OCI-LY1 (cell line): ENCODE measurements around the gene ERP29.

Source experiments
- H2AFZ ChIP-seq: fragments of 200-600 bp; sonication (generic), shearing (Covaris generic); 2 replicates; pipeline ENCODE4 v1.6.0; 2014; ENCODE audit warnings: antibody characterized with exemption, mild to moderate bottlenecking, low read length
- H3F3A ChIP-seq: fragments of 200-600 bp; sonication (generic), shearing (Covaris generic); 2 replicates; pipeline ENCODE4 v1.6.0; 2014; ENCODE audit warnings: mild to moderate bottlenecking, antibody characterized with exemption, low read length, moderate library complexity; ENCODE audit not compliant: insufficient read depth
- H3K27ac ChIP-seq: fragments of 200-600 bp; sonication (generic); 2 replicates; pipeline ENCODE4 v1.5.1; 2014; ENCODE audit warnings: low read length, mixed run types, mild to moderate bottlenecking, low read depth; ENCODE audit not compliant: poor library complexity, severe bottlenecking
- H3K27me3 ChIP-seq: fragments of 200-600 bp; sonication (generic); 2 replicates; pipeline ENCODE4 v1.6.0; 2014; ENCODE audit warnings: antibody characterized with exemption, mild to moderate bottlenecking, low read length, moderate library complexity; ENCODE audit not compliant: insufficient read depth
- H3K36me3 ChIP-seq: fragments of 200-600 bp; sonication (generic); 2 replicates; pipeline ENCODE4 v1.6.1; 2014; ENCODE audit warnings: mild to moderate bottlenecking, antibody characterized with exemption, low read length, moderate library complexity, mixed read lengths; ENCODE audit not compliant: insufficient read depth
- H3K4me1 ChIP-seq: fragments of 200-600 bp; sonication (generic); 2 replicates; pipeline ENCODE4 v1.5.1; 2014; ENCODE audit warnings: mild to moderate bottlenecking, low read length, moderate library complexity; ENCODE audit not compliant: insufficient read depth, severe bottlenecking
- H3K4me2 ChIP-seq: fragments of 200-600 bp; sonication (generic), shearing (Covaris generic); 2 replicates; pipeline ENCODE4 v1.6.1; 2014; ENCODE audit warnings: low read length
- H3K4me3 ChIP-seq: fragments of 200-600 bp; sonication (generic); 2 replicates; pipeline ENCODE4 v1.5.1; 2014; ENCODE audit warnings: low read length, low read depth, mild to moderate bottlenecking, mixed read lengths; ENCODE audit not compliant: poor library complexity, severe bottlenecking
- H3K79me2 ChIP-seq: fragments of 200-600 bp; shearing (Covaris generic); 2 replicates; pipeline ENCODE4 v1.6.1; 2016; ENCODE audit warnings: mixed run types, low read length, mixed read lengths; ENCODE audit not compliant: insufficient read depth
- H3K9ac ChIP-seq: fragments of 200-600 bp; sonication (generic), shearing (Covaris generic); 2 replicates; pipeline ENCODE4 v1.6.1; 2014; ENCODE audit warnings: mild to moderate bottlenecking, low read length, mixed read lengths
- H3K9me2 ChIP-seq: fragments of 200-600 bp; sonication (generic), shearing (Covaris generic); 2 replicates; pipeline ENCODE4 v1.6.1; 2014; ENCODE audit warnings: low read depth, mild to moderate bottlenecking, low read length, mixed read lengths
- H3K9me3 ChIP-seq: fragments of 200-600 bp; shearing (Covaris generic); 2 replicates; pipeline ENCODE4 v1.6.1; 2014; ENCODE audit warnings: low read length, mixed read lengths
- H4K20me1 ChIP-seq: fragments of 200-600 bp; sonication (generic), shearing (Covaris generic); 2 replicates; pipeline ENCODE4 v1.6.0; 2016; ENCODE audit warnings: mild to moderate bottlenecking, low read length; ENCODE audit not compliant: insufficient read depth
- CTCF ChIP-seq: fragments of 200-600 bp; sonication (generic), shearing (Covaris generic); IDR thresholded peaks from 2 replicates; pipeline ENCODE4 v1.5.1; 2017; ENCODE audit warnings: mild to moderate bottlenecking, antibody characterized with exemption, low read length, moderate library complexity, mixed read lengths
- EZH2 ChIP-seq: fragments of 200-600 bp; sonication (generic), shearing (Covaris generic); IDR thresholded peaks from 2 replicates; pipeline ENCODE4 v1.8.0; 2017; ENCODE audit warnings: borderline replicate concordance, mixed run types, mild to moderate bottlenecking, antibody characterized with exemption, low read length, moderate library complexity, mixed read lengths

The ERP29 gene

GRCh38 chr12:112025808-112026375 lies 12.7 kb downstream of the ERP29 start:
- H3K27me3 ChIP-seq: no peaks in the 10 kb centered on the region
- no peak overlapping the region for H3K9ac ChIP-seq
- no peaks in the 10 kb centered on the region for H3F3A ChIP-seq
- H3K9me2 ChIP-seq: no peaks in the 10 kb centered on the region
- no peaks in the 10 kb centered on the region for H3K9me3 ChIP-seq
- peaks cover 10% of the 10 kb centered on the region for H3K4me1 ChIP-seq
- no peak overlapping the region for H3K4me2 ChIP-seq
- H4K20me1 ChIP-seq: no peaks in the 10 kb centered on the region
- no peak overlapping the region for H3K4me3 ChIP-seq
- H2AFZ ChIP-seq: no peak overlapping the region
- H3K27ac ChIP-seq: peak overlapping the region; percentile 23
- no peak for TF ChIP-seq CTCF
- no peak for TF ChIP-seq EZH2
- H3K79me2 ChIP-seq: no peaks in the 10 kb centered on the region
- peaks cover 75% of the 10 kb centered on the region for H3K36me3 ChIP-seq

- H3F3A ChIP-seq: no peaks in the 10 kb centered on the region
- H3K79me2 ChIP-seq: no peaks in the 10 kb centered on the region
- no peak overlapping the region for H3K4me3 ChIP-seq
- no peak for TF ChIP-seq CTCF
- no peak for TF ChIP-seq EZH2
- no peak overlapping the region for H3K9ac ChIP-seq
- H3K27ac ChIP-seq: no peak overlapping the region
- no peaks in the 10 kb centered on the region for H3K9me3 ChIP-seq
- H3K27me3 ChIP-seq: no peaks in the 10 kb centered on the region
- peaks cover 10% of the 10 kb centered on the region for H3K4me1 ChIP-seq
- H3K36me3 ChIP-seq: peaks cover 77% of the 10 kb centered on the region
- no peak overlapping the region for H2AFZ ChIP-seq
- H4K20me1 ChIP-seq: no peaks in the 10 kb centered on the region
- no peak overlapping the region for H3K4me2 ChIP-seq
- no peaks in the 10 kb centered on the region for H3K9me2 ChIP-seq
These were observed 16.1 kb downstream of the ERP29 start for GRCh38 chr12:112029301-112029700.

DNA sequence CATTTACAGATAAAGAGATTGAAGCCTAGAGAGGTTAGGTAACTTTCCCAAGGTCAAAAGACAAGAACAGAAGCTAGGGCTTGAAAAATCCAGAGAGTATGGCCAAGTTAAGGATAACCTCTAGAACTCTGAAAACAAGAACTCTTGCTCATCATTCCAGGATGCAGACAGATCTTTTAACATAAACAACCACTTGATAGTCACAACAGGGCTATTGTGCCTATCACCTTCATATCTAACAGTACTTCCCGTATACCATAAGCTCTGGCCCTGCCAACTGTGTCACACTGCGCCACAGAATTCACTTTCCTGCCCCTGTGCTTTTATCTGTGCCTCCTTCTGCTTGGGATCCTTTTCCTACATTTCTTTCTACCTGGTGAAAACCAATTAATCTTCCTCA lies 18.2 kb downstream of the ERP29 start:
- no peaks in the 10 kb centered on the region for H3K27me3 ChIP-seq
- H3K36me3 ChIP-seq: peaks cover 85% of the 10 kb centered on the region
- H3K4me3 ChIP-seq: no peak overlapping the region
- H3K9ac ChIP-seq: no peak overlapping the region
- H3K4me2 ChIP-seq: no peak overlapping the region
- no peak overlapping the region for H3K27ac ChIP-seq
- H3K9me2 ChIP-seq: no peaks in the 10 kb centered on the region
- H3F3A ChIP-seq: no peaks in the 10 kb centered on the region
- H2AFZ ChIP-seq: no peak overlapping the region
- H4K20me1 ChIP-seq: no peaks in the 10 kb centered on the region
- no peaks in the 10 kb centered on the region for H3K79me2 ChIP-seq
- peaks cover 2% of the 10 kb centered on the region for H3K4me1 ChIP-seq
- H3K9me3 ChIP-seq: no peaks in the 10 kb centered on the region
- no peak for TF ChIP-seq EZH2
- no peak for TF ChIP-seq CTCF
